Thyroid gland (tissue), 4 donors: Measurements from ENCODE around the gene KHDRBS1.

Experiments used
- CTCF ChIP-seq, 6 experiments: fragments of 200-600 bp in 3 of 6; fragments of 450-650 bp in 3 of 6; sonication (generic) in 3 of 6; IDR thresholded peaks; one replicate each; pipeline ENCODE4 v1.5.1; 2016 to 2019; ENCODE audit warnings: antibody characterized with exemption in 6 of 6, mild to moderate bottlenecking in 2 of 6, inconsistent platforms in 1 of 6, moderate library complexity in 1 of 6
- POLR2A ChIP-seq, 2 donors: fragments of 450-650 bp; IDR thresholded peaks; one replicate each; pipeline ENCODE4 v1.6.1; 2017; ENCODE audit warnings: antibody characterized with exemption in 2 of 2, mild to moderate bottlenecking in 2 of 2, moderate library complexity in 1 of 2

- TF ChIP-seq CTCF (IDR thresholded peaks at IDR 0.05) (no peak), POLR2A (IDR thresholded peaks at IDR 0.05) (no peak)
Observed at GRCh38 chr1:32047701-32048100, 34.0 kb downstream of the KHDRBS1 start.
